ENCODE data around the gene ADM2.
"Not testable (repeated sequence)": the region's sequence is repeated elsewhere in the genome, so short reads cannot be mapped to it uniquely, and the experiment has no call there.

DNA sequence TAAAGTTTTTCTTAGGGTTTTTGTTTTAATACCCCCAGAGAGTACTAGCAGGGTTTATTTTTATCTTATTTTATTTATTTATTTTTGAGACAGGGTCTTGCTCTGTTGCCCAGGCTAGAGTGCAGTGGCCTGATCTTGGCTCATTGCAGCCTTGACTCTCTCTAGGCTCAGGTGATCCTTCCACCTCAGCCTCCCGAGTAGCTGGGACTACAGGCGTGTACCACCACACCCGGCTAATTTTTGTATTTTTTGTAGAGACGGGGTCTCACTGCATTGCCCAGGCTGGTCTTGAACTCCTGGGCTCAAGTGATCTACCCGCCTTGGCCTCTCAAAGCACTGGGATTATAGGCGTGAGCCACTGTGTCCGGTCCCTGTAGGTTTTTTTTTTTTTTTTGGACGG is 38.8 kb downstream of the ADM2 start:
- TF ChIP-seq POLR2A (IDR thresholded peaks at IDR 0.05), result not testable (repeated sequence)
- TF ChIP-seq, protein P1, sequence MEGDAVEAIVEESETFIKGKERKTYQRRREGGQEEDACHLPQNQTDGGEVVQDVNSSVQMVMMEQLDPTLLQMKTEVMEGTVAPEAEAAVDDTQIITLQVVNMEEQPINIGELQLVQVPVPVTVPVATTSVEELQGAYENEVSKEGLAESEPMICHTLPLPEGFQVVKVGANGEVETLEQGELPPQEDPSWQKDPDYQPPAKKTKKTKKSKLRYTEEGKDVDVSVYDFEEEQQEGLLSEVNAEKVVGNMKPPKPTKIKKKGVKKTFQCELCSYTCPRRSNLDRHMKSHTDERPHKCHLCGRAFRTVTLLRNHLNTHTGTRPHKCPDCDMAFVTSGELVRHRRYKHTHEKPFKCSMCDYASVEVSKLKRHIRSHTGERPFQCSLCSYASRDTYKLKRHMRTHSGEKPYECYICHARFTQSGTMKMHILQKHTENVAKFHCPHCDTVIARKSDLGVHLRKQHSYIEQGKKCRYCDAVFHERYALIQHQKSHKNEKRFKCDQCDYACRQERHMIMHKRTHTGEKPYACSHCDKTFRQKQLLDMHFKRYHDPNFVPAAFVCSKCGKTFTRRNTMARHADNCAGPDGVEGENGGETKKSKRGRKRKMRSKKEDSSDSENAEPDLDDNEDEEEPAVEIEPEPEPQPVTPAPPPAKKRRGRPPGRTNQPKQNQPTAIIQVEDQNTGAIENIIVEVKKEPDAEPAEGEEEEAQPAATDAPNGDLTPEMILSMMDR (IDR thresholded peaks at IDR 0.05), result not testable (repeated sequence)
